Mammary epithelial cell (primary cell): Measurements from ENCODE around the gene CNTRL.

Experiments
- EZH2 ChIP-seq: IDR thresholded peaks from 2 replicates; pipeline ENCODE4 v1.6.1; 2012; ENCODE audit warnings: low read length, inconsistent platforms, borderline replicate concordance
- TF ChIP-seq, protein P1 (sequence below), 2 donors: IDR thresholded peaks in 1 of 2; conservative IDR thresholded peaks in 1 of 2; 2 replicates each; pipeline ENCODE4 v1.5.1; 2011 to 2012; ENCODE audit warnings: inconsistent platforms in 2 of 2, low read length in 2 of 2, mild to moderate bottlenecking in 2 of 2, control low read depth in 1 of 2, low read depth in 1 of 2; ENCODE audit not compliant: insufficient read depth in 1 of 2; ENCODE audit errors: extremely low read depth in 1 of 2

DNA sequence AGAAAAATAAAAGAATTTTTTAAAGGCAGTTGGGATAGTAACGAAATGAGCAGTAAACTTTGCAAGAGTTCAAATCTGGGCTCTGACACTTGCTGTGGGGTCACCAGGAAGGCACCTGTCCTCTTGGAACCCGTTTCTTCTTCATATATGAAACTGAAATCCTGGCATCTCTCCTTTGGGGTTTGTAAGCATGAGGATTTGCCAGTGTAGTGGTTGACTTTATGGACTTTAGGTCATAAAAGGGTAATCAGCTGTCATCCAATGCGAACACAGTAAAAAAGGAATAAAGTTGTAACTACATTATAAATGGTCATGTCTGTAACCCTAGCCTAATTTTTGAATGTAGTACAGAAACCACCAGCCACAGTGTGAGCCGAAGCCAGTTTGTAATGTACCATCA is 125.6 kb downstream of the CNTRL start:
- TF ChIP-seq, protein P1, sequence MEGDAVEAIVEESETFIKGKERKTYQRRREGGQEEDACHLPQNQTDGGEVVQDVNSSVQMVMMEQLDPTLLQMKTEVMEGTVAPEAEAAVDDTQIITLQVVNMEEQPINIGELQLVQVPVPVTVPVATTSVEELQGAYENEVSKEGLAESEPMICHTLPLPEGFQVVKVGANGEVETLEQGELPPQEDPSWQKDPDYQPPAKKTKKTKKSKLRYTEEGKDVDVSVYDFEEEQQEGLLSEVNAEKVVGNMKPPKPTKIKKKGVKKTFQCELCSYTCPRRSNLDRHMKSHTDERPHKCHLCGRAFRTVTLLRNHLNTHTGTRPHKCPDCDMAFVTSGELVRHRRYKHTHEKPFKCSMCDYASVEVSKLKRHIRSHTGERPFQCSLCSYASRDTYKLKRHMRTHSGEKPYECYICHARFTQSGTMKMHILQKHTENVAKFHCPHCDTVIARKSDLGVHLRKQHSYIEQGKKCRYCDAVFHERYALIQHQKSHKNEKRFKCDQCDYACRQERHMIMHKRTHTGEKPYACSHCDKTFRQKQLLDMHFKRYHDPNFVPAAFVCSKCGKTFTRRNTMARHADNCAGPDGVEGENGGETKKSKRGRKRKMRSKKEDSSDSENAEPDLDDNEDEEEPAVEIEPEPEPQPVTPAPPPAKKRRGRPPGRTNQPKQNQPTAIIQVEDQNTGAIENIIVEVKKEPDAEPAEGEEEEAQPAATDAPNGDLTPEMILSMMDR (conservative IDR thresholded peaks at IDR 0.05 in 1 of 2, IDR thresholded peaks at IDR 0.05 in 1 of 2; ENCODE audit: extremely low read depth in 1 of 2, insufficient read depth in 1 of 2, low read depth in 1 of 2, low read length in 2 of 2), result no peak
- no peak for TF ChIP-seq EZH2
